ENCODE results near the gene GPR158. TPM values are rescaled to one million over a fixed set of nuclear protein-coding genes. Genes with fewer than 3 reads are reported as not detected.

GPR158 gene
- total and polyA plus RNA-seq, 7 donors = 0.01 to 0.19 (median 0.06) TPM; not detected in 4

DNA sequence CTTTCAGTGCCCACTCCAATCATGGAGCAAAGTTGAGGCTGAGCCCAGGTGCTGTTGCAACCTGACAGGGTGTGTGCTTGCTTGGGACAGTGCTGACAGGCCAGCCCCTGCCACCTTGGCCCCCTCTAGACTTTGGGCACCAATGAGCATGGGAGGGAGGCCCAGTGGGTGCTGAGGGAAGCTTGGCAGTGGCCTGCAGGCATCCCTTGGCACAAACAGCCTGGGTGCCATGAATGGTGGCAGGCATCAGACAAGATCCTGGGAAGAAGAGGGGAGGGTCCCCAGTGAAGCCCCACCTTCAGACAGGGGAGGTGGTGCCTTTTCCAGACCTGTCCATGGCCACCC is 214.0 kb downstream of the GPR158 start:
- H3K27me3 ChIP-seq (ENCODE audit: insufficient read depth in 3 of 3, low read length in 2 of 3) = no peaks in the 10 kb centered on the region
- no peak for ATAC-seq
- DNase-seq = no peak
- intact Hi-C loops (cut with DNase I) = no loop called here
- peaks cover 3% of the 10 kb centered on the region for H3K9me3 ChIP-seq
- TF ChIP-seq, protein P1, sequence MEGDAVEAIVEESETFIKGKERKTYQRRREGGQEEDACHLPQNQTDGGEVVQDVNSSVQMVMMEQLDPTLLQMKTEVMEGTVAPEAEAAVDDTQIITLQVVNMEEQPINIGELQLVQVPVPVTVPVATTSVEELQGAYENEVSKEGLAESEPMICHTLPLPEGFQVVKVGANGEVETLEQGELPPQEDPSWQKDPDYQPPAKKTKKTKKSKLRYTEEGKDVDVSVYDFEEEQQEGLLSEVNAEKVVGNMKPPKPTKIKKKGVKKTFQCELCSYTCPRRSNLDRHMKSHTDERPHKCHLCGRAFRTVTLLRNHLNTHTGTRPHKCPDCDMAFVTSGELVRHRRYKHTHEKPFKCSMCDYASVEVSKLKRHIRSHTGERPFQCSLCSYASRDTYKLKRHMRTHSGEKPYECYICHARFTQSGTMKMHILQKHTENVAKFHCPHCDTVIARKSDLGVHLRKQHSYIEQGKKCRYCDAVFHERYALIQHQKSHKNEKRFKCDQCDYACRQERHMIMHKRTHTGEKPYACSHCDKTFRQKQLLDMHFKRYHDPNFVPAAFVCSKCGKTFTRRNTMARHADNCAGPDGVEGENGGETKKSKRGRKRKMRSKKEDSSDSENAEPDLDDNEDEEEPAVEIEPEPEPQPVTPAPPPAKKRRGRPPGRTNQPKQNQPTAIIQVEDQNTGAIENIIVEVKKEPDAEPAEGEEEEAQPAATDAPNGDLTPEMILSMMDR (IDR thresholded peaks at IDR 0.05) = no peak
- no peak overlapping the region for H3K4me3 ChIP-seq
- H3K36me3 ChIP-seq (ENCODE audit: insufficient read depth in 1 of 2, low read depth in 1 of 2) = no peaks in the 10 kb centered on the region
- H3K27ac ChIP-seq = no peak overlapping the region
- no peaks in the 10 kb centered on the region for H3K4me1 ChIP-seq

DNA sequence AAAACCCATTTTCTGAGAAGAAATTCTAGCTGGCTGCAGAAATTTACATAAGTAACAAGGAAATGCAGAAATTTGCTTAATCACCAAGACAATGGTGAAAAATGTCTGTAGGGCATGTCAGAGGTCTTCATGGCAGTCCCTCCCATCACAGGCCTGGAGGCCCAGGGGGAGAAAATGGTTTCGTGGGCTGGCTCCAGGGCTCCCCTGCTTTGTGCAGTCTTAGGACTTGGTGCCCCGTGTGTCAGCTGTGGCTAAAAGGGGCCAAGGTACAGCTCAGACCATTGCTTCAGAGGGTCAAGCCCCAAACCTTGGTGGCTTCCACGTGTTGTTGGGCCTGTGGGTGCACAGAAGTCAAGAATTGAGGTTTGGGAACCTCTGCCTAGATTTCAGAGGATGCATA is 215.9 kb downstream of the GPR158 start:
- DNase-seq = no peak
- no peaks in the 10 kb centered on the region for H3K4me1 ChIP-seq
- H3K36me3 ChIP-seq (ENCODE audit: insufficient read depth in 1 of 2, low read depth in 1 of 2) = no peaks in the 10 kb centered on the region
- no peaks in the 10 kb centered on the region for H3K27me3 ChIP-seq (ENCODE audit: insufficient read depth in 3 of 3, low read length in 2 of 3)
- no peak for ATAC-seq
- TF ChIP-seq, protein P1 (IDR thresholded peaks at IDR 0.05) = no peak
- intact Hi-C loops (cut with DNase I) = no loop called here
- H3K9me3 ChIP-seq = peaks cover 3% of the 10 kb centered on the region
- 47 to 59% (median 54%) methylated on average over 3 of the region's 3 CpGs for WGBS, 3 donors
- no peak overlapping the region for H3K27ac ChIP-seq
- H3K4me3 ChIP-seq = no peak overlapping the region

DNA sequence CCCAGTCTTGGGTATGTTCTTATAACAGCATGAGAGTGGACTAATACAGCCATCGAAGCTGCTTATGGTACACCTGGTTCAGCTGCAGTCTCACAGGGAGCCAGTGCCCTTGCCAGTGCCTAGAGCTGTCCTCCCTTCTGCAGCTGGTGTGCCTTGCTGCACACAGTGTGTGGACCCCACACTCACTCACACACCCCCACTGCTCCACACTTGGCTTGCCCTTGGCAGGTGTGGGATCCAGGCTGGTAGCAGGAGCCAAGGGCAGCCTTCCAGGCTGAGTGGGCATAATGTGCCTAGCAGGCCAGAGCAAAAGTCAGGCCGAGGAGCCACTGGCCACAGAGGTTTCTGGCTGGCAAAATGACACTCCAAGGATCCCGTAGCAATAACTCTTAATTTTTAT is 217.3 kb downstream of the GPR158 start:
- TF ChIP-seq, protein P1 (IDR thresholded peaks at IDR 0.05) = no peak
- 65 to 73% (median 71%) methylated on average over 3 of the region's 3 CpGs for WGBS, 3 donors
- intact Hi-C loops (cut with DNase I) = no loop called here

DNA sequence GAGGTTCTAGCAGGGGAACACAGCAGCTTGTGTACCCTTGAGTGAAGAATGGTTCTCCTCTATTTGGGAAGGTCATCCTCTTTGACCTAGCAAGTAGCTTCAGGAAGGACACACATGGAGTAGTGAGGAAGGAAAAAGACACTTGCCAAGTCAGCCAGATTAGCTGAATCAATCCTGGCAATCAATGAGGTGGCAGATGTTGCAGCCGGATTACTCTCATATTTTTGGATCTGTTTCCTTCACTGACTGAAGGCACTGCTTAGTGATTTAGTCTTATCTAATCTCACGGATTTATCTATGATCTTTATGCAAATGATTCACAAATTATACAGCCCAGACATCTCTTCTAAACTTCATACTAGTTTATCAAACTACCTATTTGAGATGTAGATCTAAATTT is 218.8 kb downstream of the GPR158 start:
- no peak overlapping the region for H3K4me3 ChIP-seq
- no peaks in the 10 kb centered on the region for H3K36me3 ChIP-seq (ENCODE audit: insufficient read depth in 1 of 2, low read depth in 1 of 2)
- DNase-seq (no peak), ATAC-seq (no peak)
- H3K27me3 ChIP-seq (ENCODE audit: insufficient read depth in 3 of 3, low read length in 2 of 3) = no peaks in the 10 kb centered on the region
- no peaks in the 10 kb centered on the region for H3K4me1 ChIP-seq
- no peaks in the 10 kb centered on the region for H3K9me3 ChIP-seq
- intact Hi-C loops (cut with DNase I) = no loop called here
- 55 to 78% (median 60%) methylated on average over 2 of the region's 2 CpGs for WGBS, 3 donors
- TF ChIP-seq, protein P1 (IDR thresholded peaks at IDR 0.05) = no peak
- H3K27ac ChIP-seq = no peak overlapping the region

More for the DNA sequence above, 217.3 kb downstream of the GPR158 start:
- Histone ChIP-seq H3K4me1 (no peaks in the 10 kb centered on the region), H3K4me3 (no peak overlapping the region), H3K36me3 (ENCODE audit: insufficient read depth in 1 of 2, low read depth in 1 of 2) (no peaks in the 10 kb centered on the region), H3K27ac (no peak overlapping the region), H3K27me3 (ENCODE audit: insufficient read depth in 3 of 3, low read length in 2 of 3) (no peaks in the 10 kb centered on the region), H3K9me3 (no peaks in the 10 kb centered on the region)
- DNase-seq = no peak
- ATAC-seq = no peak

DNA sequence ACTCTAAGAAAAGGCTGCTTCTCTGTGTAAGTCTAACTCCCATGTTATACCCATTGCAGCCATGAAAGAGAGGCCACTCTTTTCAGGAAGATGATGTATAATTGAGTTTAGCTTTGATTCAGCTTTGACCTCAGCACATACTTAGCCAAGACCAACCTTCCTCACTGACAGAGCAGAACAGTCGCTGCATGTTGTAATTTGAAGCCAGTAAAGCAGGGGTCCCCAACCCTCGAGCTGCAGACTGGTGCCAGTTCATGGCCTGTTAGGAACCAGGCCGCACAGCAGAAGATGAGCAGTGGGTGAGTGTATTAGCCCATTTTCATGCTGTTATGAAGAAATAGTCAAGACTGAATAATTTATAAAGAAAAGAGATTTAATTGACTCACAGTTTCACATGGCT is 223.9 kb downstream of the GPR158 start:
- no peak overlapping the region for H3K4me3 ChIP-seq
- no peaks in the 10 kb centered on the region for H3K36me3 ChIP-seq (ENCODE audit: insufficient read depth in 1 of 2, low read depth in 1 of 2)
- no peaks in the 10 kb centered on the region for H3K9me3 ChIP-seq
- H3K27me3 ChIP-seq (ENCODE audit: insufficient read depth in 3 of 3, low read length in 2 of 3) = no peaks in the 10 kb centered on the region
- no peak for DNase-seq
- no peak overlapping the region for H3K27ac ChIP-seq
- WGBS, 3 donors = 15 to 34% (median 27%) methylated on average over 3 of the region's 3 CpGs
- no peak for ATAC-seq
- TF ChIP-seq, protein P1 (IDR thresholded peaks at IDR 0.05) = no peak
- intact Hi-C loops (cut with DNase I) = no loop called here
- H3K4me1 ChIP-seq = no peaks in the 10 kb centered on the region

Data from psoas muscle (tissue), 8 donors.